Esophagus muscularis mucosa (tissue), 4 donors: ENCODE results near the gene ADAMTS17. TPM values are rescaled to one million over a fixed set of nuclear protein-coding genes. Genes with fewer than 3 reads are reported as not detected.
A peak's percentile ranks its signal among the peaks of the same experiment; 100 is the strongest.

Experiments
- DNase-seq: peaks from one replicate; pipeline ENCODE4 v3.0.0-alpha.2; 2017; ENCODE audit errors: extremely low spot score
- H3K27ac ChIP-seq, 4 donors: fragments of 200-600 bp; sonication (generic); replicated peaks in 1 of 4; 1 replicate in 3 of 4; 2 replicates in 1 of 4; pipeline ENCODE4 v1.5.1; 2016 to 2019; ENCODE audit warnings: mild to moderate bottlenecking in 1 of 4
- H3K27me3 ChIP-seq, 4 donors: fragments of 200-600 bp; sonication (generic); one replicate each; pipeline versions ENCODE4 v1.5.1 to v1.6.0; 2016 to 2019
- H3K36me3 ChIP-seq, 4 donors: fragments of 200-600 bp; sonication (generic); one replicate each; pipeline ENCODE4 v1.5.1; 2016 to 2019
- H3K4me1 ChIP-seq, 4 donors: fragments of 200-600 bp; sonication (generic); one replicate each; pipeline ENCODE4 v1.5.1; 2016 to 2019
- H3K4me3 ChIP-seq, 4 donors: fragments of 200-600 bp; sonication (generic); 1 replicate in 2 of 4; 2 replicates in 2 of 4; pipeline ENCODE4 v1.5.1; 2016 to 2019; ENCODE audit warnings: mild to moderate bottlenecking in 4 of 4, moderate library complexity in 1 of 4
- H3K9me3 ChIP-seq, 4 donors: fragments of 200-600 bp; sonication (generic); 1 replicate in 3 of 4; 2 replicates in 1 of 4; pipeline ENCODE4 v1.5.1; 2016 to 2019
- EP300 ChIP-seq: sonication (generic); formaldehyde crosslinking; IDR thresholded peaks from one replicate; pipeline ENCODE4 v1.6.1; 2017; ENCODE audit warnings: antibody characterized with exemption
- POLR2A ChIP-seq: fragments of 450-650 bp; IDR thresholded peaks from one replicate; pipeline ENCODE4 v1.6.1; 2017; ENCODE audit warnings: antibody characterized with exemption, moderate library complexity, mild to moderate bottlenecking, low read depth
- POLR2AphosphoS5 ChIP-seq, 2 donors: sonication (generic); formaldehyde crosslinking; IDR thresholded peaks; one replicate each; pipeline ENCODE4 v1.6.1; 2017; ENCODE audit warnings: antibody characterized with exemption in 2 of 2
- WGBS: methylation state at CpG from one replicate; pipeline ENCODE4 v1.1.5; 2018; 5-methylcytosine and 5-hydroxymethylcytosine counted together
- intact Hi-C: fragments of 100-400 bp; cut with DNase I; formaldehyde crosslinking; loops from one replicate; pipeline ENCODE4 v1.15.1; 2023
- total RNA-seq, 4 donors: library from RNA; depleted of rRNA; stranded (reverse); fragments of >200 nt; gene quantifications; one replicate each; pipeline versions ENCODE4 v1.1.0 to v1.2.1, GENCODE V29; 2016
- TF ChIP-seq, protein P1 (sequence below), 3 experiments: fragments of 200-600 bp in 2 of 3; fragments of 450-650 bp in 1 of 3; sonication (generic) in 2 of 3; IDR thresholded peaks; one replicate each; pipeline ENCODE4 v1.5.1; 2017 to 2019; ENCODE audit warnings: antibody characterized with exemption in 3 of 3, mild to moderate bottlenecking in 2 of 3, moderate library complexity in 1 of 3

Gene ADAMTS17
- total RNA-seq, 4 donors from 2014 or later = 5.3 to 12.0 (median 6.6) TPM

DNA sequence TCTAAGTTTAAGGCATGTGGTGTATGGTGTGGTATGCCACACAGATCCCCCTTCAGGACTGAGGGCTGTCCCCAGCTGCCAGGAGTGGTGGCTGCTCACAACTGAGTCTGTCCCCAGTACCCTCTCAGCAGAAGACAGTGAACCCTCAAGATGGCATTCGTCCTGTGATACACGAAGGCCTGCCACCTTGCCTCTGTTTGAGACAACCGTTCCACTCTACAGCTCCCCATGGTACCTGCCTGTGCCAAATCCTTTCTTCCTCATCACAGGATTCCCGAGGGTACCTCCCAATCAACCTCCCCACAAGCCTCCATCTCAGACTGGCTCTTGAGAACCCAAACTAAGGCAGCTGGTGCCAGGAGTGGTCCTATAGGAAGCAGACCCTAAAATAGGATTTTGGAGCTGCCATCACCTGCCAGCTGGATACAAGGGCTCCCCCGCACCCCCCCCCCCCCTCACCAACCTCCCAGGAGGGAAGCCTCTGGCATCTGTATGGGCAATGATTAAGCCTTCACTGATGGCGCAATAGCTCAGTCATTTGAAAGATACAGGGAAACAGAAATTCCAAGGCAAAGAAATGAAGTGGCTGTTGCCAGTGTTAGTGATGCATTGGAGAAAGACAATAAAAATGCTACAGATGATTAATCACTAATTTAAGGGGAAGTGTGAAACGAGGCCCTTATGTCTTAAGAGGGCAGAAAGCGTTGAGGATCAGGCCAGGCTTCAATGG is 378.5 kb downstream of the ADAMTS17 start:
- TF ChIP-seq, protein P1, sequence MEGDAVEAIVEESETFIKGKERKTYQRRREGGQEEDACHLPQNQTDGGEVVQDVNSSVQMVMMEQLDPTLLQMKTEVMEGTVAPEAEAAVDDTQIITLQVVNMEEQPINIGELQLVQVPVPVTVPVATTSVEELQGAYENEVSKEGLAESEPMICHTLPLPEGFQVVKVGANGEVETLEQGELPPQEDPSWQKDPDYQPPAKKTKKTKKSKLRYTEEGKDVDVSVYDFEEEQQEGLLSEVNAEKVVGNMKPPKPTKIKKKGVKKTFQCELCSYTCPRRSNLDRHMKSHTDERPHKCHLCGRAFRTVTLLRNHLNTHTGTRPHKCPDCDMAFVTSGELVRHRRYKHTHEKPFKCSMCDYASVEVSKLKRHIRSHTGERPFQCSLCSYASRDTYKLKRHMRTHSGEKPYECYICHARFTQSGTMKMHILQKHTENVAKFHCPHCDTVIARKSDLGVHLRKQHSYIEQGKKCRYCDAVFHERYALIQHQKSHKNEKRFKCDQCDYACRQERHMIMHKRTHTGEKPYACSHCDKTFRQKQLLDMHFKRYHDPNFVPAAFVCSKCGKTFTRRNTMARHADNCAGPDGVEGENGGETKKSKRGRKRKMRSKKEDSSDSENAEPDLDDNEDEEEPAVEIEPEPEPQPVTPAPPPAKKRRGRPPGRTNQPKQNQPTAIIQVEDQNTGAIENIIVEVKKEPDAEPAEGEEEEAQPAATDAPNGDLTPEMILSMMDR (IDR thresholded peaks at IDR 0.05) = no peak
- TF ChIP-seq POLR2A (no peak), POLR2AphosphoS5 (IDR thresholded peaks at IDR 0.05) (no peak), EP300 (no peak)
- 82% methylated on average over 8 of the region's 8 CpGs for WGBS
- DNase-seq = peak; percentile 75
- no peaks in the 10 kb centered on the region for H3K27me3 ChIP-seq
- intact Hi-C loops = no loop called here
- H3K4me1 ChIP-seq = no peaks in the 10 kb centered on the region
- no peak overlapping the region for H3K27ac ChIP-seq
- no peak overlapping the region for H3K4me3 ChIP-seq
- H3K9me3 ChIP-seq = no peaks in the 10 kb centered on the region
- no peaks in the 10 kb centered on the region for H3K36me3 ChIP-seq

DNA sequence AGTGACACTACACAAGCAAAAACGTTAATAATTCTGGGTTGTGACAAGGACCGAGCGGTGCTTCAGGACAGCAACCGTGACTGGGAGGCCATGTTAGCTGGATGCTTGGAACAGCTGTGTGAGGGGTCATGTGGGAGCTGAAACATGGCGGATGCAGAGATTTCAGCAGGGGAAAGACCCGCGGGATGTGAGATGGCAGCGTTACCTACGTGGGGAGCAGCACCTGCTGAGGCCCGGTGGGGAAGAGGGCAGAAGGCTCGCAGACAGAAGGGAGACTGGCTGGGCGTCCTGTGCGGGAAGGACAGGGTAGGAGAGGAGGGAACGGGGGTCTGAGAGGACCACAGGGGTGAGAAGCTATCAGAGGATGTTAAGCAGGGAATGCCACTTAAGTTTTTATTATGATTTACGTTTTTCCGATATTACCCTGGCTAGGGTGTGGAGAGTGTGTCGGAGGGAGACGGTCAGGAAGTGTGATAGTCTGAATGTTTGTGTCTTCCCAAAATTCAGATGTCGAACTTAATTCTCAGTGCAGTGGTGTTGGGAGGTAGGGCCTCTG is 379.7 kb downstream of the ADAMTS17 start:
- H3K27ac ChIP-seq = no peak overlapping the region
- peak; percentile 60 for DNase-seq
- intact Hi-C loops = no loop called here
- no peak overlapping the region for H3K4me3 ChIP-seq
- H3K27me3 ChIP-seq = peaks cover 0 to 5% (median 0%) of the 10 kb centered on the region in 4 donors
- 93% methylated on average over 19 of the region's 19 CpGs for whole genome bisulfite sequencing
- no peaks in the 10 kb centered on the region for H3K36me3 ChIP-seq
- H3K9me3 ChIP-seq = no peaks in the 10 kb centered on the region
- H3K4me1 ChIP-seq = no peaks in the 10 kb centered on the region
- TF ChIP-seq, protein P1 (IDR thresholded peaks at IDR 0.05) = no peak
- TF ChIP-seq POLR2A = no peak
- TF ChIP-seq EP300 = no peak
- no peak for TF ChIP-seq POLR2AphosphoS5 (IDR thresholded peaks at IDR 0.05)

DNA sequence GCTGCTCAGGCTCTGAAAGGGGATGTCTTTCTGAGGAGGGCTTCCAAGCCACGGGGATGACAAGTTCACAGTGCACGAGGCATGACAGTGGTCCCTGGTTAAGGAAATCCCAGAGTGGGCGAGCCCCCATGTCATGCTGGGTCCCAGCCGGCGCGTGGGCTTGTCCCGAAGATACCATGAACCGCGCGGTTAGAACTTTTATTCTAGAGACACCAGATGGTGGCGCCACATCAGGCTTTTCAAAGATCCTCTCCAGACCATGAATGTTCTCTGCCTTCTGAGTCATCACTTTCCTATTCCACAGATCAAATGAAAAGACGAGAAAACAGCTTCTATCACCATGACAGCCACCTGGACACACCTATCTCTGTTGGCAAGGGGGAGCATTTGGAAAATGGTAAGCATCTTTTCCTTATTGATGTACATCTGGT is 380.7 kb downstream of the ADAMTS17 start:
- Histone ChIP-seq H3K27ac (no peak overlapping the region), H3K27me3 (peaks cover 0 to 15% (median 0%) of the 10 kb centered on the region in 4 donors), H3K4me1 (no peaks in the 10 kb centered on the region), H3K4me3 (no peak overlapping the region), H3K9me3 (no peaks in the 10 kb centered on the region), H3K36me3 (no peaks in the 10 kb centered on the region)
- no peak for TF ChIP-seq POLR2A
- TF ChIP-seq, protein P1 (IDR thresholded peaks at IDR 0.05) = peak; percentile 23 to 27 (median 25)
- WGBS = 53% methylated on average over 9 of the region's 12 CpGs
- intact Hi-C loops = no loop called here
- peak; percentile 90 for DNase-seq

- WGBS = 73% methylated on average over 6 of the region's 6 CpGs
- DNase-seq = no peak
- no peaks in the 10 kb centered on the region for H3K36me3 ChIP-seq
- no peak overlapping the region for H3K27ac ChIP-seq
- H3K9me3 ChIP-seq = no peaks in the 10 kb centered on the region
- peaks cover 0 to 18% (median 0%) of the 10 kb centered on the region in 4 donors for H3K27me3 ChIP-seq
- H3K4me1 ChIP-seq = no peaks in the 10 kb centered on the region
- no peak overlapping the region for H3K4me3 ChIP-seq
- TF ChIP-seq, protein P1 (IDR thresholded peaks at IDR 0.05) = no peak
- TF ChIP-seq EP300 (no peak), POLR2A (no peak)
- intact Hi-C loops = no loop called here
Observed at GRCh38 chr15:99959326-99959725, 382.4 kb downstream of the ADAMTS17 start.
